Measurements from ENCODE around the gene ISL2.

Gene ISL2

GRCh38 chr15:76313731-76314130 lies 22.8 kb upstream of the ISL2 start:
- Mint-ChIP-seq H3K9me3 (ENCODE audit: low read depth) (no peaks in the 10 kb centered on the region), H3K4me3 (no peak overlapping the region), H3K27ac (no peak overlapping the region), H3K36me3 (no peaks in the 10 kb centered on the region), H3K27me3 (peaks cover 5% of the 10 kb centered on the region), H3K4me1 (ENCODE audit: low read depth) (peaks cover 23% of the 10 kb centered on the region)

GRCh38 chr15:76320012-76320411 lies 16.6 kb upstream of the ISL2 start:
- Mint-ChIP-seq H3K9me3 (ENCODE audit: low read depth) (no peaks in the 10 kb centered on the region), H3K27ac (no peak overlapping the region), H3K4me1 (ENCODE audit: low read depth) (no peaks in the 10 kb centered on the region), H3K27me3 (peaks cover 12% of the 10 kb centered on the region), H3K36me3 (no peaks in the 10 kb centered on the region), H3K4me3 (no peak overlapping the region)

- H3K9me3 Mint-ChIP-seq (ENCODE audit: low read depth), result no peaks in the 10 kb centered on the region
- H3K4me3 Mint-ChIP-seq, result no peak overlapping the region
- no peak overlapping the region for H3K27ac Mint-ChIP-seq
- no peaks in the 10 kb centered on the region for H3K36me3 Mint-ChIP-seq
- peaks cover 14% of the 10 kb centered on the region for H3K27me3 Mint-ChIP-seq
- no peaks in the 10 kb centered on the region for H3K4me1 Mint-ChIP-seq (ENCODE audit: low read depth)
Measured at GRCh38 chr15:76321171-76321570, 15.4 kb upstream of the ISL2 start.

GRCh38 chr15:76321602-76322001 lies 15.0 kb upstream of the ISL2 start:
- peaks cover 16% of the 10 kb centered on the region for H3K27me3 Mint-ChIP-seq

GRCh38 chr15:76324066-76324465 lies 12.5 kb upstream of the ISL2 start:
- Mint-ChIP-seq H3K4me3 (no peak overlapping the region), H3K27me3 (peaks cover 13% of the 10 kb centered on the region), H3K36me3 (no peaks in the 10 kb centered on the region), H3K27ac (no peak overlapping the region), H3K4me1 (ENCODE audit: low read depth) (no peaks in the 10 kb centered on the region), H3K9me3 (ENCODE audit: low read depth) (no peaks in the 10 kb centered on the region)

More at GRCh38 chr15:76321602-76322001, 15.0 kb upstream of the ISL2 start:
- no peaks in the 10 kb centered on the region for H3K36me3 Mint-ChIP-seq
- no peak overlapping the region for H3K27ac Mint-ChIP-seq
- no peaks in the 10 kb centered on the region for H3K9me3 Mint-ChIP-seq (ENCODE audit: low read depth)
- H3K4me3 Mint-ChIP-seq, result no peak overlapping the region
- H3K4me1 Mint-ChIP-seq (ENCODE audit: low read depth), result no peaks in the 10 kb centered on the region

- Mint-ChIP-seq H3K36me3 (no peaks in the 10 kb centered on the region), H3K27me3 (peaks cover 27% of the 10 kb centered on the region), H3K9me3 (ENCODE audit: low read depth) (no peaks in the 10 kb centered on the region), H3K27ac (no peak overlapping the region), H3K4me1 (ENCODE audit: low read depth) (no peaks in the 10 kb centered on the region), H3K4me3 (no peak overlapping the region)
Measured at GRCh38 chr15:76325704-76326103, 10.9 kb upstream of the ISL2 start.

GRCh38 chr15:76327191-76328105 lies 9.1 kb upstream of the ISL2 start:
- Mint-ChIP-seq H3K4me1 (ENCODE audit: low read depth) (no peaks in the 10 kb centered on the region), H3K27ac (no peak overlapping the region), H3K4me3 (no peak overlapping the region), H3K36me3 (no peaks in the 10 kb centered on the region), H3K27me3 (peaks cover 26% of the 10 kb centered on the region), H3K9me3 (ENCODE audit: low read depth) (no peaks in the 10 kb centered on the region)

GRCh38 chr15:76328106-76328696 lies 8.4 kb upstream of the ISL2 start:
- H3K4me1 Mint-ChIP-seq (ENCODE audit: low read depth), result no peaks in the 10 kb centered on the region
- H3K9me3 Mint-ChIP-seq (ENCODE audit: low read depth), result no peaks in the 10 kb centered on the region
- H3K36me3 Mint-ChIP-seq, result no peaks in the 10 kb centered on the region
- H3K27me3 Mint-ChIP-seq, result peaks cover 23% of the 10 kb centered on the region
- no peak overlapping the region for H3K27ac Mint-ChIP-seq
- no peak overlapping the region for H3K4me3 Mint-ChIP-seq

- Mint-ChIP-seq H3K9me3 (ENCODE audit: low read depth) (no peaks in the 10 kb centered on the region), H3K36me3 (no peaks in the 10 kb centered on the region), H3K27me3 (peaks cover 24% of the 10 kb centered on the region), H3K4me1 (ENCODE audit: low read depth) (no peaks in the 10 kb centered on the region), H3K4me3 (no peak overlapping the region), H3K27ac (no peak overlapping the region)
Measured at GRCh38 chr15:76328958-76329357, 7.6 kb upstream of the ISL2 start.

- Mint-ChIP-seq H3K27me3 (peaks cover 32% of the 10 kb centered on the region), H3K36me3 (no peaks in the 10 kb centered on the region), H3K4me3 (no peak overlapping the region), H3K9me3 (ENCODE audit: low read depth) (no peaks in the 10 kb centered on the region), H3K27ac (no peak overlapping the region), H3K4me1 (ENCODE audit: low read depth) (peaks cover 1% of the 10 kb centered on the region)
Measured at GRCh38 chr15:76330080-76330680, 6.4 kb upstream of the ISL2 start.

- Mint-ChIP-seq H3K36me3 (no peaks in the 10 kb centered on the region), H3K27me3 (peaks cover 44% of the 10 kb centered on the region), H3K27ac (no peak overlapping the region), H3K4me3 (no peak overlapping the region), H3K9me3 (ENCODE audit: low read depth) (no peaks in the 10 kb centered on the region), H3K4me1 (ENCODE audit: low read depth) (peaks cover 22% of the 10 kb centered on the region)
Measured at GRCh38 chr15:76332796-76333195, 3.8 kb upstream of the ISL2 start.

- Mint-ChIP-seq H3K4me3 (no peak overlapping the region), H3K9me3 (ENCODE audit: low read depth) (no peaks in the 10 kb centered on the region), H3K27me3 (peaks cover 43% of the 10 kb centered on the region), H3K36me3 (no peaks in the 10 kb centered on the region), H3K27ac (no peak overlapping the region), H3K4me1 (ENCODE audit: low read depth) (peaks cover 22% of the 10 kb centered on the region)
Measured at GRCh38 chr15:76333309-76333708, 3.3 kb upstream of the ISL2 start.

- Mint-ChIP-seq H3K4me1 (ENCODE audit: low read depth) (peaks cover 28% of the 10 kb centered on the region), H3K36me3 (no peaks in the 10 kb centered on the region), H3K4me3 (no peak overlapping the region), H3K9me3 (ENCODE audit: low read depth) (no peaks in the 10 kb centered on the region), H3K27ac (no peak overlapping the region), H3K27me3 (peaks cover 48% of the 10 kb centered on the region)
Measured at GRCh38 chr15:76333720-76334437, 2.7 kb upstream of the ISL2 start.

GRCh38 chr15:76334438-76335306 lies 1.9 kb upstream of the ISL2 start:
- Mint-ChIP-seq H3K27me3 (peaks cover 44% of the 10 kb centered on the region), H3K4me3 (peak overlapping the region; percentile 83), H3K27ac (peak overlapping the region; percentile 16), H3K36me3 (no peaks in the 10 kb centered on the region), H3K9me3 (ENCODE audit: low read depth) (no peaks in the 10 kb centered on the region), H3K4me1 (ENCODE audit: low read depth) (peaks cover 32% of the 10 kb centered on the region)

Measured in activated naive CD8-positive, alpha-beta T cell (primary cell).